ENCODE measurements around the gene CDKL5. TPM values are rescaled to one million over a fixed set of nuclear protein-coding genes. Genes with fewer than 3 reads are reported as not detected.
A peak's percentile ranks its signal among the peaks of the same experiment; 100 is the strongest.

Gene CDKL5
- polyA plus RNA-seq, 1 experiment = 13.3 TPM

DNA sequence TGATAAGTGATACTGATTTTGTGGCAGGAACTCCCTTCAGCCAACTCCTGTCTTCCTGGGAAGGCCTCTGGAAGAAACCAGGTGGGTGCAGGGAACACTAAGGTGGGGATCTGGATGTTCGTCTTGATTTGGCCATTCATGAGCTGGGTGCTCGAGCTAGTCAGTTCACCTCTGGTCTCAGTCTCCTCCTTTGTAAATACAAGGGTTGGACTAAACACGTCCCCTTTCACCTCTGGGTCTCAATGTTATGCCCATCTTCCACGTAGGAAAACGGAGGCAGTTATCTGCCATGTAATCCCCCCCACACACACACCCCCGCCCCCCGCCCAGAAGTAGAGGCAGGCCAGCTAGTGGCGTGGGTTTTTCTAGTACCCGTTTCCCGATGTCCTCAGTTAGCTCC, 250.6 kb downstream of the CDKL5 start:
- H3K27me3 ChIP-seq (ENCODE audit: control insufficient read depth, insufficient read depth, low read length) = no peaks in the 10 kb centered on the region
- CTCF ChIA-PET = interaction anchor here (0.5 to 1.4 kb wide), 8 partner anchors 11 to 1136 kb away, joined by 3 to 14 read pairs (median 3); no protein-coding TSS in a partner anchor
- no peak overlapping the region for H3K4me3 ChIP-seq (ENCODE audit: low read depth, low read length)
- TF ChIP-seq, protein P1, sequence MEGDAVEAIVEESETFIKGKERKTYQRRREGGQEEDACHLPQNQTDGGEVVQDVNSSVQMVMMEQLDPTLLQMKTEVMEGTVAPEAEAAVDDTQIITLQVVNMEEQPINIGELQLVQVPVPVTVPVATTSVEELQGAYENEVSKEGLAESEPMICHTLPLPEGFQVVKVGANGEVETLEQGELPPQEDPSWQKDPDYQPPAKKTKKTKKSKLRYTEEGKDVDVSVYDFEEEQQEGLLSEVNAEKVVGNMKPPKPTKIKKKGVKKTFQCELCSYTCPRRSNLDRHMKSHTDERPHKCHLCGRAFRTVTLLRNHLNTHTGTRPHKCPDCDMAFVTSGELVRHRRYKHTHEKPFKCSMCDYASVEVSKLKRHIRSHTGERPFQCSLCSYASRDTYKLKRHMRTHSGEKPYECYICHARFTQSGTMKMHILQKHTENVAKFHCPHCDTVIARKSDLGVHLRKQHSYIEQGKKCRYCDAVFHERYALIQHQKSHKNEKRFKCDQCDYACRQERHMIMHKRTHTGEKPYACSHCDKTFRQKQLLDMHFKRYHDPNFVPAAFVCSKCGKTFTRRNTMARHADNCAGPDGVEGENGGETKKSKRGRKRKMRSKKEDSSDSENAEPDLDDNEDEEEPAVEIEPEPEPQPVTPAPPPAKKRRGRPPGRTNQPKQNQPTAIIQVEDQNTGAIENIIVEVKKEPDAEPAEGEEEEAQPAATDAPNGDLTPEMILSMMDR (IDR thresholded peaks at IDR 0.05; ENCODE audit: low read depth, low read length) = no peak
- POLR2A ChIA-PET = no interaction called here
- H3K9me3 ChIP-seq (ENCODE audit: control insufficient read depth, insufficient read depth, low read length) = no peaks in the 10 kb centered on the region
- no peak for DNase-seq (ENCODE audit: low read depth, low spot score)
- no peak overlapping the region for H3K27ac ChIP-seq (ENCODE audit: low read depth, low read length)

DNA sequence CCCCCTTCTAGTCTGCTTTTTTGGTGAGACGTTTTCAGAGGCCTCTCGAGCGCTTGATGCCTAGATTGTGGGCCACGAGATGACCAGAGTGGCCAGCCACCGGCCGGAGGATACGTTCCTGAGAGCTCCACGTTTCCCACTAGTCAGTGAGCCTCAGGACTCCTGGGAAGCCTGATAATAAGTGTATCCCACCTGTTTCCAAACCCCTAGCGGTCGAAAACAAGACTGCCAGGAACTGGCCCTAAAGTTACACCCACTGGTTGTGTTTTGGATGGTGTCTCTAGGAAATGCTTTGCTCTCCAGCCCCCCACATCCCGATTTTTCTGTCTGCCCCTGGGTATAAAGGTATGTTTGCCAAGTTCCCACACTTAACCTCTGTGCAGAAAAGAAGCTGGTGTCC, 251.1 kb downstream of the CDKL5 start:
- no peak overlapping the region for H3K4me3 ChIP-seq (ENCODE audit: low read depth, low read length)
- no peaks in the 10 kb centered on the region for H3K27me3 ChIP-seq (ENCODE audit: control insufficient read depth, insufficient read depth, low read length)
- ChIA-PET CTCF (interaction anchor here (0.5 to 1.4 kb wide), 8 partner anchors 10 to 1137 kb away, joined by 3 to 14 read pairs (median 3); no protein-coding TSS in a partner anchor), POLR2A (no interaction called here)
- H3K9me3 ChIP-seq (ENCODE audit: control insufficient read depth, insufficient read depth, low read length) = no peaks in the 10 kb centered on the region
- no peak overlapping the region for H3K27ac ChIP-seq (ENCODE audit: low read depth, low read length)
- DNase-seq (ENCODE audit: low read depth, low spot score) = no peak
- TF ChIP-seq, protein P1 (IDR thresholded peaks at IDR 0.05; ENCODE audit: low read depth, low read length) = peak; percentile 51

DNA sequence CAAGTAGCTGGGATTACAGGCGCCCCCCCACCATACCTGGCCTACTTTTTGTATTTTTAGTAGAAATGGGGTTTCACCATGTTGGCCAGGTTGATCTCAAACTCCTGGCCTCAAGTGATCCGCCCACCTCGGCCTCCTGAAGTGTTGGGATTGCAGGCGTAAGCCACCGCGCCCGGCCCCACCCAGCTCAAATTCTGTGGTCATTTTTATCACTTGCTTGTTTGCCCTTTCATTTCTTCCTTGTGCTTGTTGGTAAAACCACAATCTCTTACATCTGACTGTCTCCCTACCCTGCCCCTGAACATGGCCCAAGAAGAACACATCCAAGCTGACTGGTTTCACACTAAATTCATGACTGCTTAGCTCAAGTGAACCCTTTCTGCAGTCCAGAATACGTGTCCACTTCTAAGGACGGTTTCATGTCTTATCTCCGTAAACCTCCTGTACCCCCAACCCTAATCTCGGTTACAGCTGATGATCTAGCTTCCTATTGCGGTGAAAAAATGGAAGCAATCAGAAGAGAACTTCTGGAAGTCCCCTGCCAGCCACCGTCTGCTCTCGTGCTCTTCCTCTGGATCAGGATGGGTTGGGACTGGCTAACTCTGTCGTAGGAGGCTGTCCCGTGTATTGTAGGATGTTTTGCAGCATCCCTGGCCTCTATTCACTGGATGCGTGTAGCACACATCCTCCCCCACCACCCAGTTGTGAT, 251.9 kb downstream of the CDKL5 start:
- ChIA-PET POLR2A (interaction anchor here (0.6 kb wide), 1 partner anchor 241 kb away, joined by 3 read pairs; no protein-coding TSS in a partner anchor), CTCF (interaction anchor here (0.6 to 1.4 kb wide), 4 partner anchors 17 to 318 kb away, joined by 3 to 5 read pairs (median 3); no protein-coding TSS in a partner anchor)
- TF ChIP-seq, protein P1 (IDR thresholded peaks at IDR 0.05; ENCODE audit: low read depth, low read length) = no peak
- H3K4me3 ChIP-seq (ENCODE audit: low read depth, low read length) = no peak overlapping the region
- no peaks in the 10 kb centered on the region for H3K9me3 ChIP-seq (ENCODE audit: control insufficient read depth, insufficient read depth, low read length)
- no peak for DNase-seq (ENCODE audit: low read depth, low spot score)
- H3K27ac ChIP-seq (ENCODE audit: low read depth, low read length) = no peak overlapping the region
- no peaks in the 10 kb centered on the region for H3K27me3 ChIP-seq (ENCODE audit: control insufficient read depth, insufficient read depth, low read length)

DNA sequence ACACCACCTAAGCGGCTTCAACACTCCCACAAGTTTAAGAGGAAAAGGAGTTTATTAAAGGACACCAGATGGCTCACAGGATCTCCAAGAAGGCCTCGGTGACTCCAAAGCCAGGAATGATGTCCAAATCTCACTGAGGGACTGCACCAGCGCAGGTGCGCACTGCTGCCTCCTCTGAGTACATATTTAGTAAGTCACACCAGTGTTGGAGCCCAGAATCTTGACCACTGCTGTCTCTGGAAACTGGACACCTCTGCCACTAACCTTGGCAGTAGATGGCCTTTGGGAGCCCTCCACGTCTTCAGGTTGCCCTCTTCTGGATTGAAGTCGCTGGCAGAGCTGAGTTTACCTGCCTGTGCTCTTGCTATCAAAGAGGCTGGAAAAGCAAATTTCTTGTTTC, 256.6 kb downstream of the CDKL5 start:
- no peak for DNase-seq (ENCODE audit: low read depth, low spot score)
- ChIA-PET CTCF (no interaction called here), POLR2A (no interaction called here)
- Histone ChIP-seq H3K4me3 (ENCODE audit: low read depth, low read length) (no peak overlapping the region), H3K9me3 (ENCODE audit: control insufficient read depth, insufficient read depth, low read length) (no peaks in the 10 kb centered on the region), H3K27ac (ENCODE audit: low read depth, low read length) (no peak overlapping the region), H3K27me3 (ENCODE audit: control insufficient read depth, insufficient read depth, low read length) (no peaks in the 10 kb centered on the region)
- TF ChIP-seq, protein P1 (IDR thresholded peaks at IDR 0.05; ENCODE audit: low read depth, low read length) = no peak

DNA sequence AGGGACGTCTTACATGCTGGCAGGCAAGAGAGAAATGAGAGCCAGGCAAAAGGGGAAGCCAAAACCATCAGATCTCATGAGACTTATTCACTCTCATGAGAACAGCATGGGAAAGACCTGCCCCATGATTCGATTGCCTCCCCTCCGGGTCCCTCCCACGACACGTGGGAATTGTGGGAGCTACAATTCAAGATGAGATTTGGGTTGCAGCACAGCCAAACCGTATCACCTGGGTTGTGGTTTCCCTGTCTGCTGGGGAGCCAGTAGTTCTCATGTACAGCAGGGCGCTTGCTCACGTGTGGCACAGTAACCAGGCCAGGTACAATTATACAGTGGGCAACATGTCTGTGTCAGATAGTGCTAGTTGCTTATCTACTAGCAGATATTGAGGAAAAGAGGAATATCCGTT, 257.6 kb downstream of the CDKL5 start:
- no peak for DNase-seq (ENCODE audit: low read depth, low spot score)

More for the DNA sequence above, 257.6 kb downstream of the CDKL5 start:
- Histone ChIP-seq H3K27ac (ENCODE audit: low read depth, low read length) (no peak overlapping the region), H3K4me3 (ENCODE audit: low read depth, low read length) (no peak overlapping the region), H3K27me3 (ENCODE audit: control insufficient read depth, insufficient read depth, low read length) (no peaks in the 10 kb centered on the region), H3K9me3 (ENCODE audit: control insufficient read depth, insufficient read depth, low read length) (no peaks in the 10 kb centered on the region)
- ChIA-PET CTCF (no interaction called here), POLR2A (no interaction called here)
- TF ChIP-seq, protein P1 (IDR thresholded peaks at IDR 0.05; ENCODE audit: low read depth, low read length) = no peak

Data from AG04450 (cell line).